ENCODE data around the gene KCNIP3. TPM values are rescaled to one million over a fixed set of nuclear protein-coding genes. Genes with fewer than 3 reads are reported as not detected.

Gene KCNIP3
- total RNA-seq, 2 donors from 2014 or later = 1.5 to 2.3 TPM

GRCh38 chr2:95316466-95317122 is 19.4 kb downstream of the KCNIP3 start:
- Histone ChIP-seq H3K36me3 (no peaks in the 10 kb centered on the region), H3K4me3 (no peak overlapping the region), H3K27ac (no peak overlapping the region), H3K4me1 (no peaks in the 10 kb centered on the region), H3K9me3 (no peaks in the 10 kb centered on the region), H3K9ac (ENCODE audit: low read depth in 2 of 2, low read length in 2 of 2) (no peak overlapping the region), H3K27me3 (no peaks in the 10 kb centered on the region)
- TF ChIP-seq, protein P1, sequence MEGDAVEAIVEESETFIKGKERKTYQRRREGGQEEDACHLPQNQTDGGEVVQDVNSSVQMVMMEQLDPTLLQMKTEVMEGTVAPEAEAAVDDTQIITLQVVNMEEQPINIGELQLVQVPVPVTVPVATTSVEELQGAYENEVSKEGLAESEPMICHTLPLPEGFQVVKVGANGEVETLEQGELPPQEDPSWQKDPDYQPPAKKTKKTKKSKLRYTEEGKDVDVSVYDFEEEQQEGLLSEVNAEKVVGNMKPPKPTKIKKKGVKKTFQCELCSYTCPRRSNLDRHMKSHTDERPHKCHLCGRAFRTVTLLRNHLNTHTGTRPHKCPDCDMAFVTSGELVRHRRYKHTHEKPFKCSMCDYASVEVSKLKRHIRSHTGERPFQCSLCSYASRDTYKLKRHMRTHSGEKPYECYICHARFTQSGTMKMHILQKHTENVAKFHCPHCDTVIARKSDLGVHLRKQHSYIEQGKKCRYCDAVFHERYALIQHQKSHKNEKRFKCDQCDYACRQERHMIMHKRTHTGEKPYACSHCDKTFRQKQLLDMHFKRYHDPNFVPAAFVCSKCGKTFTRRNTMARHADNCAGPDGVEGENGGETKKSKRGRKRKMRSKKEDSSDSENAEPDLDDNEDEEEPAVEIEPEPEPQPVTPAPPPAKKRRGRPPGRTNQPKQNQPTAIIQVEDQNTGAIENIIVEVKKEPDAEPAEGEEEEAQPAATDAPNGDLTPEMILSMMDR (IDR thresholded peaks at IDR 0.05) = no peak
- DNase-seq = no peak
- intact Hi-C loops (cut with DNase I) = no loop called here

DNA sequence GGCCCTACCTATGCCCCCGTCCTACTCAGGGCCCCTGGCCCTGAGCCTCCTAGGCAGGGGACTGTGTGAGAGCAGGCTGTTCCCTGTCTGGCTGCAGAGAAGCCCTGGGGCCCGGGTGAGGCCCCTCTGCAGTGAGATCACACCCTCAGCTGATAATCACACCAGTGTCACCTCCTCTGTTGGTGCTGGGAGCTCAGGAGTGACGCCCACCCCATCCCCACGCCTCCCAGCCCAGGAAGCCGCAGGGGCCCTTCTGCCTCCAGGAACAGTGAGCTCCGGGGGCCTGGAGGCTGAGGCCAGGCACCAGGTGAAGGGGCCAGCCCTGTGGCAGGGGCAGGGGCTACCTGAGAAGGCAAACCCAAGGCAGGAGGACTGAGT is 20.0 kb downstream of the KCNIP3 start:
- no peak overlapping the region for H3K9ac ChIP-seq (ENCODE audit: low read depth in 2 of 2, low read length in 2 of 2)
- intact Hi-C loops (cut with DNase I) = no loop called here

GRCh38 chr2:95317665-95318425 is 20.7 kb downstream of the KCNIP3 start:
- intact Hi-C loops (cut with DNase I) = no loop called here
- Histone ChIP-seq H3K36me3 (no peaks in the 10 kb centered on the region), H3K4me3 (no peak overlapping the region), H3K9ac (ENCODE audit: low read depth in 2 of 2, low read length in 2 of 2) (no peak overlapping the region), H3K27ac (no peak overlapping the region), H3K4me1 (no peaks in the 10 kb centered on the region), H3K9me3 (no peaks in the 10 kb centered on the region), H3K27me3 (no peaks in the 10 kb centered on the region)
- DNase-seq = no peak
- TF ChIP-seq, protein P1 (IDR thresholded peaks at IDR 0.05) = no peak

More for the DNA sequence above, 20.0 kb downstream of the KCNIP3 start:
- Histone ChIP-seq H3K27ac (no peak overlapping the region), H3K4me1 (no peaks in the 10 kb centered on the region), H3K36me3 (no peaks in the 10 kb centered on the region), H3K27me3 (no peaks in the 10 kb centered on the region), H3K9me3 (no peaks in the 10 kb centered on the region), H3K4me3 (no peak overlapping the region)
- DNase-seq = no peak
- TF ChIP-seq, protein P1 (IDR thresholded peaks at IDR 0.05) = no peak

DNA sequence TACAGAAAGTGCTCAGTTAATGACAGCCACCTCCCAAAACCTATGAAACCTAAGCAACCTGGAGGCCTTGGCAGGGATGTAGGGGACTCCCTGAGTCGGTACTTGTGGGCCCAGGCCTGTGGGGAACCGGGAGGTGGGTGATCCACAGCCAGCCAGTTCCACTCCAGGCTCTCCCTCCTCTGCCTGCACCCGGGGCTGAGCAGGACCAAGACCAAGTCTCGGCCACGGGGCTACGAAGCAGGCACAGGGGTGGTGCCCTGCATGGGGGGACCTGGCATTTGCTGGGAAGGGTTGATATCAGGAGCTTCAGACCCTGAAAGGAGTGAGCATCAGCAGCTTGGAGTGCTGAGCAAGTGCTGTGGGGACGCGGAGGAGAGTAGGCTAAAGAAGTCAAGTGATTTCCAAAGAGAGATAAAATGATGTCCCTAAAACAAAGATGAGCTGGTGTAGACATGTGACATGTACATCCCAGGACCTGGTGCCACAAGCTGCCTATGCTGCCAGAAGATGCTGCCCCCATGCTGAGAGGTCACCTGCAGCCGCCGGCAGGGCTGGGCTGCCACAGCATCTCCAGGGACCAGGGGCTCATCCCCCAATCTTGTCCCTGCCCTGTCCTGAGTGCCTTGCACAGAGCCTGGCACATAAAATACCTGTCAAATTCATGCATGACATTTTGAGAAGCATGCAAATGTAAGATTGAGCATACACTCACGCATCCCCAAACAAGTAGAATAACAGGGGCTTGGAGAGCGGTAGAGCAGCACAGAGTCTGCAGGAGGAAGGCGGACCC is 21.5 kb downstream of the KCNIP3 start:
- TF ChIP-seq, protein P1 (IDR thresholded peaks at IDR 0.05) = no peak
- DNase-seq = no peak
- intact Hi-C loops (cut with DNase I) = no loop called here
- no peaks in the 10 kb centered on the region for H3K27me3 ChIP-seq
- H3K4me3 ChIP-seq = no peak overlapping the region
- no peaks in the 10 kb centered on the region for H3K4me1 ChIP-seq
- H3K27ac ChIP-seq = no peak overlapping the region
- no peak overlapping the region for H3K9ac ChIP-seq (ENCODE audit: low read depth in 2 of 2, low read length in 2 of 2)
- no peaks in the 10 kb centered on the region for H3K36me3 ChIP-seq
- H3K9me3 ChIP-seq = no peaks in the 10 kb centered on the region

DNA sequence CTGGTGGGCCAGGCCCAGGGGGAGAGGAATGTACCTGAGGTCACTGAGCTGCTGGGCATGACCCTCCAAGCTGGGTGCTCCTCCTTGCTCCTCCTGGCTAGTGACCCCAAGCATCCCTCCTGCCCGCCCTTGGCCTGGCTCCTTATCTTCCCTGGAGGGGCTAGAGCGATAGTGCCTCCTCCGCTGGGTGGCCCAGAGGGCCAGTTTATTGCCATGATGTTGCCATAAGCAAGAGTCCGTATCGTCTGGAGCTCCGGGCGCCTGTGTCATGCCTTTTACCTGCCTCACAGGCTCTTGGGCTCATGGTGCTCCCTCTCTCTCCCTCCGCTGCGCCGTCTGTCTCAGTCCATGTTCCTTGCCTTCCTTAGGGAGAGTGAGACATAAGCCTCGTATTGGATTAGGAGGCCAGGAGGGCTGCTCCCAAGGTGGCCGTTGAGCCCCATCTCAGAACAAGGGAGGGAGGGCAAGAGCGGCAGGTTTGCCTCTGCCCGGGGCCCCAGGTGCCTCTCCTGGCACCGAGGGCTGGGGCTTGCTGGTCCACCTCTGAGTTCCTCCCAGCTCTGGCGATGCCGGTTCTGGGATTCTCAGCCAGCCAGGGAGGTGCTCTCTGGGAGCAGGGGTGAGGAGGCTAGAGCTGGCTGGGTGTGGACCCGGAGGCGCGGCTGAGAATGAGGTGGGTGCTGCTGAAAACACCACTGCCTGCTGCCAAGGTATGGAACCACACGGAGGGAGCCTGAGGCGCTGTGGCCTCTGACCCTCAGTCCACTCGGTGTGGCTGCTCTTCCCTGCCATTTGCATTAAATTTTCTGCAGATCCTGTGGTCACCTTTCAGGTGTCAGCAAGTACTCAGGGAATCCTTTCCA is 22.6 kb downstream of the KCNIP3 start:
- Histone ChIP-seq H3K27me3 (no peaks in the 10 kb centered on the region), H3K27ac (no peak overlapping the region), H3K9me3 (no peaks in the 10 kb centered on the region), H3K36me3 (no peaks in the 10 kb centered on the region), H3K9ac (ENCODE audit: low read depth in 2 of 2, low read length in 2 of 2) (no peak overlapping the region), H3K4me3 (no peak overlapping the region), H3K4me1 (no peaks in the 10 kb centered on the region)
- TF ChIP-seq, protein P1 (IDR thresholded peaks at IDR 0.05) = no peak
- intact Hi-C loops (cut with DNase I) = no loop called here
- no peak for DNase-seq
